ENCODE measurements around the gene HHATL.
A peak's percentile ranks its signal among the peaks of the same experiment; 100 is the strongest.

The HHATL gene, protein sequence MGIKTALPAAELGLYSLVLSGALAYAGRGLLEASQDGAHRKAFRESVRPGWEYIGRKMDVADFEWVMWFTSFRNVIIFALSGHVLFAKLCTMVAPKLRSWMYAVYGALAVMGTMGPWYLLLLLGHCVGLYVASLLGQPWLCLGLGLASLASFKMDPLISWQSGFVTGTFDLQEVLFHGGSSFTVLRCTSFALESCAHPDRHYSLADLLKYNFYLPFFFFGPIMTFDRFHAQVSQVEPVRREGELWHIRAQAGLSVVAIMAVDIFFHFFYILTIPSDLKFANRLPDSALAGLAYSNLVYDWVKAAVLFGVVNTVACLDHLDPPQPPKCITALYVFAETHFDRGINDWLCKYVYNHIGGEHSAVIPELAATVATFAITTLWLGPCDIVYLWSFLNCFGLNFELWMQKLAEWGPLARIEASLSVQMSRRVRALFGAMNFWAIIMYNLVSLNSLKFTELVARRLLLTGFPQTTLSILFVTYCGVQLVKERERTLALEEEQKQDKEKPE

DNA sequence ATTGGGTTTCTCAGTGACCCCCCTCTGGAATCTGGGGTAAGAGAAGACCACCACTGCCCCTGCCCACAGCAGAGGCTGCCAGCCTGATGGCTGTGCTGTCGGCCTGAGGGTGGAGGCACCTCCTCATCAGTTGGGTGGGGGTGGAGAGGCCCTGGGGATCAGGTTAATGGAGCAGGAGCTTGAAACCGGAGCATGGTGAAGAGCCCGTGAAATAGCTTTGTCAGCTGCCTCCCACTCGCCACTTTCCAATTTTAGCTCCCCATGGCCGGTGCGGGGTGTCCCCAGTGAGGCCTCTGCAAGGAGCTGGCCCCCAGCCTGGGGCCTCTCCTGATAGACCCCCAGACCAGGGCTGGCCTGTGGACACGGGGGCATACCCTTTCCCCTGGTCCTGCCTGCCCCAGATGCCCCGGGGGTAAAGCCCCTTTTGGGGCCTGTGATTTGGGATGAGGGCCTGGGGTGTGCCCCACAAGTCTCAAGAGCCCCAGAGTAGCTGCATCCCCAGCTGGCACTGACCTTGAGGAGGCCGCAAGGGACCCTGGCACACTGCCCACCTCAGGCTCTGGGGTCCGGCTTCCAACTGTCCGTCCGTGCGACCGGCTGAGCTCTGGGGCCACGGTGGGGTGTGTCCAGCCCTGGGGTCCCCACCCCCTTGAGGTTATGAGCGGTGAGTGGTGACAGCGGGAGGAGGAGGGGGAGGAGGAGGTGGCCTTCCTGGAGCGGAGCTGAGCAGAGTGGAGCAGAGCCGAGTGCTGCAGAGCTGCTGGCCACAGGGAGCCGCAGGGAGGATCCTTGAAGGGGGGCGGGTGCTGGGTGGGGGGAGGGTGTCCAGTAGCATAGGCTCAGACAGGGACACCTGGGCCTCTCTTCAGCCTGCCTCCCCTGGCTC is at the start of gene HHATL:
Gene HHATL, minus strand, starts transcription at position 733 of the 886 bp plus-strand sequence. CDS start 1,972 bp downstream, outside the sequence.
- no peak within 1 kb of the TSS for H3K27ac ChIP-seq
- TF ChIP-seq, protein P1, sequence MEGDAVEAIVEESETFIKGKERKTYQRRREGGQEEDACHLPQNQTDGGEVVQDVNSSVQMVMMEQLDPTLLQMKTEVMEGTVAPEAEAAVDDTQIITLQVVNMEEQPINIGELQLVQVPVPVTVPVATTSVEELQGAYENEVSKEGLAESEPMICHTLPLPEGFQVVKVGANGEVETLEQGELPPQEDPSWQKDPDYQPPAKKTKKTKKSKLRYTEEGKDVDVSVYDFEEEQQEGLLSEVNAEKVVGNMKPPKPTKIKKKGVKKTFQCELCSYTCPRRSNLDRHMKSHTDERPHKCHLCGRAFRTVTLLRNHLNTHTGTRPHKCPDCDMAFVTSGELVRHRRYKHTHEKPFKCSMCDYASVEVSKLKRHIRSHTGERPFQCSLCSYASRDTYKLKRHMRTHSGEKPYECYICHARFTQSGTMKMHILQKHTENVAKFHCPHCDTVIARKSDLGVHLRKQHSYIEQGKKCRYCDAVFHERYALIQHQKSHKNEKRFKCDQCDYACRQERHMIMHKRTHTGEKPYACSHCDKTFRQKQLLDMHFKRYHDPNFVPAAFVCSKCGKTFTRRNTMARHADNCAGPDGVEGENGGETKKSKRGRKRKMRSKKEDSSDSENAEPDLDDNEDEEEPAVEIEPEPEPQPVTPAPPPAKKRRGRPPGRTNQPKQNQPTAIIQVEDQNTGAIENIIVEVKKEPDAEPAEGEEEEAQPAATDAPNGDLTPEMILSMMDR (conservative IDR thresholded peaks at IDR 0.05) = no peak

DNA sequence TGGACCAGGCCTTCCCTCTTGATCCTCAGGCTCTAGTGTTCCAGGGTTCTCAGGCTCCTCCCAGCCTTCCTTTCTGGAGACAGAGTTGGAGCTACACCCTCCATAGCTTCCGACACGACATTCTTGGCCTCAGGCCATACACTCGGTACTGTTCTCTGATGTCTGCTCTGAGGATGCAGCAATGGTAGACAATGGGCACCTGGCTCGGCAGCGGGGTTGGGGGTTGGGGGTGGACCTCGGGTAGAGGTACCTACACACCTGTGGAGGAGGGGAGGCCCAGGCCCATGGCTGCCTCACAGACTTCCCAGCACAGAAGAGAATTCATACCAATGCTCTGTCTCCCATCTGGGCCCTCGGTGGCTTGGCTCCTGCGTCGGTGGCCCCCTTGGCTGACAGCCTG is 49.0 kb upstream of the HHATL start:
- H3K27ac ChIP-seq = no peak overlapping the region
- TF ChIP-seq, protein P1 (conservative IDR thresholded peaks at IDR 0.05) = no peak

DNA sequence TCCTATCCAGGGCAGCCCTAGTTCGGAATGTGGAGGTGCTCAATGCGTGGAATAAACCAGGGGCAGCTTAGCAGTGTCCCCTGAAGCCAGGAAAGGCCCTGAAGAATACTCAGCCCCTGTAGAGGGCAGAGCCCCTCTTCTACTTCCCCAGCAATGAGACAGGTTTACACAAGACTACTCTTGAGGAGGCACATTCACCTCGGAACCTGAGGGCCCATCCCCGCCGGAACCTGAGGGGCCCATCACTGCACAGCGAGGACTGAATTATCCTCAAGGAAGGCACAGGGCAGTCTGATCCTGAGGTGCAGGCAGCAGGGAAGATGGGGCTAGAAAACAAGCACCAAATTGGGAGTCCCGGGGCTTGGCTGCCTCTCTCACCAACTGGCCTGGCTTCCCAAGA is 48.2 kb upstream of the HHATL start:
- H3K27ac ChIP-seq = no peak overlapping the region
- TF ChIP-seq, protein P1 (conservative IDR thresholded peaks at IDR 0.05) = no peak

DNA sequence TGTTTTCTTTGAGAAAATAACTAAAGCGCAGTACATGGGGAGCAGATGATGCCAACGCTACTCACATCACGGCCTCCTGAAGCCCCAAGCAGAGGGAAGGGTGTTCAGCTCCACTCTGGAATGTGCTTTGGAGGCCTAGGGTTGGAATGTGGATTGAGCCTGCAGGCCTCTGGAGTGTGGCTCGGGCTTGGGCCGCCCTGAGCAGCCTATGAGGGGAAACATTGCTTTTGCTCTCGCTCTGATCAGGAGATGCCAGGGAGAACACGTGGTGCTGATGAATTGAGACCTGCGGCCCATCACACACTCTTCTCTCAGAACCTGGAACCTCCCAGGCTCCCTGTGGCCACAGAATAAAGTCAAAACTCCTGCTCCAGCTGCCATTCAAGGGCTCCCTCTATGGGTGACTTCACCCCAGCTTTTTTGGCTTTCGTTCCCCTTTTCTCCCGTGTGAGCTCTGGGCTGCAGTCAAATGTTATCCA is 47.2 kb upstream of the HHATL start:
- H3K27ac ChIP-seq = no peak overlapping the region
- TF ChIP-seq, protein P1 (conservative IDR thresholded peaks at IDR 0.05) = peak; percentile 18; the same call in 1 of the 2 replicates

DNA sequence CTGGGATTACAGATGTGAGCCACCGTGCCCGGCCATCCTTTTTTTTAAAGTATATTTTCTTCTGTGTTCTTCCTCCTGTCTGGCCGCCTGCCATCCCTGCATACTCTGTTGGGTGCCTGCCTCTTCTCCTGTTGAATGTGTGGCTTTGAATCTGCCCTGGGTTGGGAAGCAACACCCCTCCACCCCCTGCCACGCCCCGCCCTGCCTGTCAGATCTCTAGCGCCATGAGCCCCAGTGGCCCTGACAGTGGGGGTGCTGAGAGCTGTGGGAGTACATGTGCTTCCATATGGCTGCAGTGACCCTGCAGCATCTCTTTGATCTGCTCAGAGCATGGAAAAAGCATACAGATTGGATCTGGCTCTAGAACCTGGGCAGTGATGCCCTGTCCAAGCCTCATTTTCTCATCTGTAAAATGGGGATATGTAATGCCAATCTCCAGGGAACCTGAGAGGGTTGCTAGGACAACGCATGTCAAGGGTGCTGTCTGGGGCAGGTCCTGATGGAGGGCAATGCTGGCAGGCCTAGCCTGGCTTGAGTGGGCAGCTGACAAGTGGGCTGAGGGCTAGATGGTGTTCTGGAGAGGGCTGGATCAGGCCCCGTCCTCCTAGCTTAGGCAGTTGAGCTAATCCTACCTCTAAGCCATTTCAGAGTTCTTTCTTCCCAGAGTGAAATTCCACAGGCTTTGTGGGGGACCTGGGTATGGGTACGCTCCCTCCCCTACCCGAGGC is 46.6 kb upstream of the HHATL start:
- TF ChIP-seq, protein P1 (conservative IDR thresholded peaks at IDR 0.05) = no peak

DNA sequence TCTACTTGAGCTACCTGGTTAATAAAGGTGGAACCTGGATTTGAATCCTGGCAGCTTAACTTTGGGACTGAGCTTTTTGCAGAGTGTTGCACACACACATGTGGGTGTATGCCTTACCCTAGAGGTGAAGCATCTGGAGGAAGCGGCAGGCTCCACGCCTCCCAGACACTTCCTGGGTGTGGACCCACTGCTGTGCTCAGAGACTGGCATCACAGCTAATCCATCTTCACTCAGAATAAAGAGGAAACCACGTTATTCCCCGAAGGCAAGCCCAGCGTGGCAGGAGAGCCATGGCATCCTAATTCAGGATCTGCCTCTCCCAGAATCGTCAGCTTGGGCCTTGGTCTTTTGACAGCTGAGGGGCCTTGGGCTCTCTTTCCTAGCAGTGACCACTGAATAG is 45.0 kb upstream of the HHATL start:
- H3K27ac ChIP-seq = peak overlapping the region; percentile 80; the same call in 1 of the 2 replicates
- TF ChIP-seq, protein P1 (conservative IDR thresholded peaks at IDR 0.05) = no peak

More for the DNA sequence above, 46.6 kb upstream of the HHATL start:
- no peak overlapping the region for H3K27ac ChIP-seq
